CD14-positive monocyte (primary cell): Measurements from ENCODE around the gene MYO1E. TPM values are rescaled to one million over a fixed set of nuclear protein-coding genes. Genes with fewer than 3 reads are reported as not detected.

ENCODE experiments used
- DNase-seq, 3 donors: peaks; one replicate each; pipeline ENCODE4 v3.0.0-alpha.2; 2011 to 2022
- H2AFZ ChIP-seq: 2 replicates; pipeline ENCODE4 v1.6.0; 2012; ENCODE audit warnings: mild to moderate bottlenecking, low read depth, low read length, inconsistent platforms; ENCODE audit not compliant: insufficient read depth, poor library complexity, severe bottlenecking
- H3K27ac ChIP-seq, 2 donors: 1 replicate in 1 of 2; 2 replicates in 1 of 2; pipeline ENCODE4 v1.5.1; 2012 to 2013; ENCODE audit warnings: low read length in 2 of 2, control low read depth in 1 of 2, inconsistent platforms in 1 of 2, low read depth in 1 of 2, mild to moderate bottlenecking in 1 of 2
- H3K27me3 ChIP-seq, 2 donors: one replicate each; pipeline versions ENCODE4 v1.6.0 to v1.6.1; 2011 to 2013; ENCODE audit warnings: low read length in 2 of 2; ENCODE audit not compliant: control insufficient read depth in 2 of 2, insufficient read depth in 2 of 2
- H3K36me3 ChIP-seq, 2 donors: replicated peaks in 1 of 2; 1 replicate in 1 of 2; 2 replicates in 1 of 2; pipeline versions ENCODE4 v1.5.1 to v1.6.1; 2012 to 2013; ENCODE audit warnings: low read length in 2 of 2, control low read depth in 1 of 2, inconsistent platforms in 1 of 2, mild to moderate bottlenecking in 1 of 2; ENCODE audit not compliant: insufficient read depth in 2 of 2, control insufficient read depth in 1 of 2
- H3K4me1 ChIP-seq, 2 donors: 1 replicate in 1 of 2; 2 replicates in 1 of 2; pipeline versions ENCODE4 v1.5.1 to v1.6.1; 2012 to 2013; ENCODE audit warnings: low read length in 2 of 2, control low read depth in 1 of 2, inconsistent platforms in 1 of 2, mild to moderate bottlenecking in 1 of 2, moderate library complexity in 1 of 2; ENCODE audit not compliant: insufficient read depth in 2 of 2, control insufficient read depth in 1 of 2
- H3K4me2 ChIP-seq: replicated peaks from 2 replicates; pipeline ENCODE3; 2012; ENCODE audit warnings: low read length, moderate library complexity, mild to moderate bottlenecking; ENCODE audit not compliant: poor library complexity, severe bottlenecking; ENCODE audit errors: extremely low read depth
- H3K4me3 ChIP-seq, 3 experiments: fragments of 200-600 bp in 1 of 3; sonication (generic) in 1 of 3; replicated peaks in 1 of 3; 1 replicate in 2 of 3; 2 replicates in 1 of 3; pipeline ENCODE4 v1.5.1; 2011 to 2013; ENCODE audit warnings: low read length in 3 of 3, mild to moderate bottlenecking in 3 of 3, control low read depth in 2 of 3, low read depth in 2 of 3, inconsistent platforms in 1 of 3, moderate library complexity in 1 of 3
- H3K79me2 ChIP-seq: 2 replicates; pipeline ENCODE4 v1.6.0; 2012; ENCODE audit warnings: mild to moderate bottlenecking, control low read depth, inconsistent platforms, low read length, moderate library complexity; ENCODE audit not compliant: insufficient read depth
- H3K9ac ChIP-seq: 2 replicates; pipeline ENCODE4 v1.6.0; 2017; ENCODE audit warnings: low read length, mild to moderate bottlenecking; ENCODE audit not compliant: insufficient read depth, poor library complexity, severe bottlenecking
- H3K9me3 ChIP-seq, 2 donors: replicated peaks in 1 of 2; 1 replicate in 1 of 2; 2 replicates in 1 of 2; pipeline versions ENCODE4 v1.5.1 to v1.6.1; 2012 to 2013; ENCODE audit warnings: low read length in 2 of 2, control low read depth in 1 of 2; ENCODE audit not compliant: control insufficient read depth in 1 of 2, insufficient read depth in 1 of 2
- H4K20me1 ChIP-seq: 2 replicates; pipeline ENCODE4 v1.6.0; 2012; ENCODE audit warnings: mild to moderate bottlenecking, low read length, control low read depth, moderate library complexity; ENCODE audit not compliant: insufficient read depth
- H3K27ac Mint-ChIP-seq, 7 donors: one replicate each; pipeline ENCODE4 v1.8.0; 2020; ENCODE audit warnings: mild to moderate bottlenecking in 7 of 7, mixed read lengths in 7 of 7, moderate library complexity in 6 of 7, inconsistent platforms in 2 of 7
- H3K27me3 Mint-ChIP-seq, 3 donors: one replicate each; pipeline ENCODE4 v1.8.0; 2021 to 2022; ENCODE audit warnings: low read depth in 3 of 3, mild to moderate bottlenecking in 3 of 3, mixed read lengths in 3 of 3, moderate library complexity in 3 of 3, inconsistent platforms in 1 of 3
- H3K36me3 Mint-ChIP-seq, 2 donors: one replicate each; pipeline ENCODE4 v1.8.0; 2020; ENCODE audit warnings: mixed read lengths in 2 of 2, inconsistent platforms in 1 of 2, mild to moderate bottlenecking in 1 of 2
- H3K4me1 Mint-ChIP-seq: one replicate; pipeline ENCODE4 v1.8.0; 2020; ENCODE audit warnings: mild to moderate bottlenecking, mixed read lengths
- H3K4me3 Mint-ChIP-seq, 2 donors: one replicate each; pipeline ENCODE4 v1.8.0; 2020; ENCODE audit warnings: mild to moderate bottlenecking in 2 of 2, mixed read lengths in 2 of 2, moderate library complexity in 1 of 2
- H3K9me3 Mint-ChIP-seq, 7 donors: one replicate each; pipeline ENCODE4 v1.8.0; 2020 to 2022; ENCODE audit warnings: mixed read lengths in 7 of 7, mild to moderate bottlenecking in 6 of 7, moderate library complexity in 6 of 7, inconsistent platforms in 2 of 7
- CTCF ChIP-seq: fragments of 200-600 bp; IDR thresholded peaks from one replicate; pipeline ENCODE4 v1.8.0; 2022; ENCODE audit warnings: antibody characterized with exemption, mild to moderate bottlenecking
- WGBS: methylation state at CpG from one replicate; pipeline ENCODE4 v1.1.5; 2013; ENCODE audit warnings: missing lambda C conversion rate; ENCODE audit not compliant: insufficient coverage; 5-methylcytosine and 5-hydroxymethylcytosine counted together
- intact Hi-C, 2 donors: fragments of 100-400 bp; cut with micrococcal nuclease; formaldehyde crosslinking; loops; one replicate each; pipeline versions ENCODE4 v1.15.0 to v1.15.1; 2023
- polyA plus RNA-seq, 3 donors: library from polyadenylated mRNA; depleted of rRNA in 1 of 3; unstranded in 2 of 3; stranded (reverse) in 1 of 3; fragments of 300-500 nt in 2 of 3; fragments of >200 nt in 1 of 3; fragmentation: Illumina TruSeq in 2 of 3; gene quantifications; 1 replicate in 2 of 3; 2 replicates in 1 of 3; pipeline ENCODE4 v1.2.3, GENCODE V29; 2012 to 2021

The MYO1E gene
- polyA plus RNA-seq, 3 donors: 5.5 to 16.2 (median 6.2) TPM

GRCh38 chr15:59173194-59173593, 199.5 kb downstream of the MYO1E start:
- H3K9me3 ChIP-seq: no peaks in the 10 kb centered on the region
- Mint-ChIP-seq H3K27me3 (peaks cover 0 to 5% (median 0%) of the 10 kb centered on the region in 3 donors), H3K4me1 (peaks cover 62% of the 10 kb centered on the region), H3K36me3 (peaks cover 32 to 55% of the 10 kb centered on the region in 2 donors), H3K4me3 (no peak overlapping the region), H3K27ac (no peak overlapping the region), H3K9me3 (no peaks in the 10 kb centered on the region)
- H4K20me1 ChIP-seq: no peaks in the 10 kb centered on the region
- DNase-seq: no peak
- TF ChIP-seq CTCF: no peak
- peaks cover 59 to 68% of the 10 kb centered on the region in 2 donors for H3K4me1 ChIP-seq
- H3K4me2 ChIP-seq: no peak overlapping the region
- no CpG with 5 or more reads among the region's 5 CpGs for WGBS
- no peak overlapping the region for H2AFZ ChIP-seq
- intact Hi-C loops: loop anchor here in 1 of 2 donors (10.0 kb wide), 3 partner anchors 132 to 352 kb away; partner anchors contain the start of gene MYO1E
- no peak overlapping the region for H3K9ac ChIP-seq
- H3K4me3 ChIP-seq: no peak overlapping the region
- no peaks in the 10 kb centered on the region for H3K79me2 ChIP-seq
- H3K27me3 ChIP-seq: no peaks in the 10 kb centered on the region
- peaks cover 13 to 14% of the 10 kb centered on the region in 2 donors for H3K36me3 ChIP-seq
- H3K27ac ChIP-seq: no peak overlapping the region

GRCh38 chr15:59172289-59172901, 200.3 kb downstream of the MYO1E start:
- H3K4me3 Mint-ChIP-seq: no peak overlapping the region
- WGBS: 97% methylated on average over 4 of the region's 7 CpGs
- no peaks in the 10 kb centered on the region for H3K9me3 ChIP-seq
- no peaks in the 10 kb centered on the region for H3K27me3 ChIP-seq
- no peak overlapping the region for H3K4me3 ChIP-seq
- no peak overlapping the region for H3K4me2 ChIP-seq
- H3K4me1 Mint-ChIP-seq: peaks cover 54% of the 10 kb centered on the region
- H3K4me1 ChIP-seq: peaks cover 51 to 61% of the 10 kb centered on the region in 2 donors
- H3K36me3 Mint-ChIP-seq: peaks cover 28 to 55% of the 10 kb centered on the region in 2 donors
- H4K20me1 ChIP-seq: no peaks in the 10 kb centered on the region
- DNase-seq: no peak
- no peak overlapping the region for H3K27ac Mint-ChIP-seq
- intact Hi-C loops: loop anchor here in 1 of 2 donors (10.0 kb wide), 3 partner anchors 132 to 352 kb away; partner anchors contain the start of gene MYO1E
- no peaks in the 10 kb centered on the region for H3K79me2 ChIP-seq
- no peak overlapping the region for H3K27ac ChIP-seq
- TF ChIP-seq CTCF: no peak
- H3K9ac ChIP-seq: no peak overlapping the region
- H3K9me3 Mint-ChIP-seq: no peaks in the 10 kb centered on the region
- no peak overlapping the region for H2AFZ ChIP-seq
- H3K36me3 ChIP-seq: peaks cover 13 to 14% of the 10 kb centered on the region in 2 donors
- peaks cover 0 to 4% (median 0%) of the 10 kb centered on the region in 3 donors for H3K27me3 Mint-ChIP-seq
